MM.1S (cell line): ENCODE data around the gene VPS26A.

Experiments used
- DNase-seq: peaks from one replicate; pipeline ENCODE4 v3.0.0-alpha.2; 2015
- H2AFZ ChIP-seq: fragments of 300-600 bp; sonication (generic); 2 replicates; pipeline ENCODE4 v1.6.0; 2016; ENCODE audit warnings: antibody characterized with exemption, low read length
- H3F3A ChIP-seq: fragments of 300-600 bp; sonication (generic); 2 replicates; pipeline ENCODE4 v1.6.1; 2016; ENCODE audit warnings: mild to moderate bottlenecking, antibody characterized with exemption, low read length, moderate library complexity, mixed read lengths; ENCODE audit not compliant: insufficient read depth
- H3K27ac ChIP-seq: fragments of 300-600 bp; sonication (generic); 2 replicates; pipeline ENCODE4 v1.5.1; 2016; ENCODE audit warnings: mild to moderate bottlenecking, low read length
- H3K27me3 ChIP-seq: fragments of 300-600 bp; sonication (generic); replicated peaks from 2 replicates; pipeline ENCODE4 v1.6.0; 2016; ENCODE audit warnings: low read length; ENCODE audit not compliant: insufficient read depth
- H3K36me3 ChIP-seq: fragments of 300-600 bp; sonication (generic); replicated peaks from 2 replicates; pipeline ENCODE4 v1.6.1; 2016; ENCODE audit warnings: mild to moderate bottlenecking, low read length, mixed read lengths; ENCODE audit not compliant: insufficient read depth
- H3K4me1 ChIP-seq: fragments of 300-600 bp; sonication (generic); 2 replicates; pipeline ENCODE4 v1.6.1; 2016; ENCODE audit warnings: low read length, mixed read lengths
- H3K4me2 ChIP-seq: fragments of 300-600 bp; sonication (generic); 2 replicates; pipeline ENCODE4 v1.6.0; 2016; ENCODE audit warnings: low read depth, low read length
- H3K4me3 ChIP-seq: fragments of 300-600 bp; sonication (generic); 2 replicates; pipeline ENCODE4 v1.5.1; 2016; ENCODE audit warnings: low read length, mixed read lengths
- H3K79me2 ChIP-seq: fragments of 300-600 bp; sonication (generic); 2 replicates; pipeline ENCODE4 v1.6.1; 2016; ENCODE audit warnings: mixed run types, low read length, mixed read lengths
- H3K9ac ChIP-seq: fragments of 300-600 bp; sonication (generic); 2 replicates; pipeline ENCODE4 v1.6.1; 2016; ENCODE audit warnings: low read length, mixed read lengths
- H3K9me2 ChIP-seq: fragments of 300-600 bp; sonication (generic); replicated peaks from 2 replicates; pipeline ENCODE4 v1.6.1; 2016; ENCODE audit warnings: mild to moderate bottlenecking, low read length, mixed read lengths; ENCODE audit not compliant: insufficient read depth
- H3K9me3 ChIP-seq: fragments of 300-600 bp; sonication (generic); replicated peaks from 2 replicates; pipeline ENCODE4 v1.6.1; 2016; ENCODE audit warnings: mild to moderate bottlenecking, low read length, mixed read lengths; ENCODE audit not compliant: insufficient read depth
- H4K20me1 ChIP-seq: fragments of 300-600 bp; sonication (generic); 2 replicates; pipeline ENCODE4 v1.6.1; 2016; ENCODE audit warnings: mild to moderate bottlenecking, low read length, moderate library complexity, mixed read lengths; ENCODE audit not compliant: insufficient read depth
- CTCF ChIP-seq: fragments of 300-600 bp; sonication (generic); IDR thresholded peaks from 2 replicates; pipeline ENCODE4 v1.5.1; 2016; ENCODE audit warnings: antibody characterized with exemption, low read length, mixed read lengths
- EZH2 ChIP-seq: fragments of 300-600 bp; sonication (generic); optimal IDR thresholded peaks from 2 replicates; pipeline ENCODE3; 2017; ENCODE audit warnings: low read depth, mild to moderate bottlenecking, antibody characterized with exemption, low read length, mixed read lengths
- EZH2phosphoT487 ChIP-seq: fragments of 300-600 bp; sonication (generic); IDR thresholded peaks from 2 replicates; pipeline ENCODE4 v1.6.1; 2018; ENCODE audit warnings: antibody characterized with exemption, low read length

Gene VPS26A

GRCh38 chr10:69097729-69098128, 26.2 kb upstream of the VPS26A start:
- Histone ChIP-seq H3K79me2 (peaks cover 95% of the 10 kb centered on the region), H3K9me3 (no peaks in the 10 kb centered on the region), H3K9me2 (no peaks in the 10 kb centered on the region), H2AFZ (no peak overlapping the region), H3K4me1 (peaks cover 10% of the 10 kb centered on the region), H3K27me3 (no peaks in the 10 kb centered on the region), H4K20me1 (peaks cover 33% of the 10 kb centered on the region), H3K36me3 (peaks cover 2% of the 10 kb centered on the region; the same call in 1 of the 2 replicates), H3K27ac (no peak overlapping the region), H3K4me2 (no peak overlapping the region), H3K4me3 (no peak overlapping the region), H3K9ac (no peak overlapping the region), H3F3A (peaks cover 10% of the 10 kb centered on the region)
- DNase-seq = no peak
- TF ChIP-seq CTCF (no peak), EZH2 (no peak), EZH2phosphoT487 (no peak)

- H3K9me3 ChIP-seq = no peaks in the 10 kb centered on the region
- no peaks in the 10 kb centered on the region for H3K4me1 ChIP-seq
- no peak overlapping the region for H2AFZ ChIP-seq
- peaks cover 2% of the 10 kb centered on the region; the same call in 1 of the 2 replicates for H3K36me3 ChIP-seq
- TF ChIP-seq EZH2 (no peak), EZH2phosphoT487 (no peak), CTCF (no peak)
- H3K79me2 ChIP-seq = peaks cover 73% of the 10 kb centered on the region
- H3K27ac ChIP-seq = no peak overlapping the region
- DNase-seq = no peak
- no peak overlapping the region for H3K4me3 ChIP-seq
- H3K27me3 ChIP-seq = no peaks in the 10 kb centered on the region
- H3K9me2 ChIP-seq = no peaks in the 10 kb centered on the region
- no peak overlapping the region for H3K9ac ChIP-seq
- peaks cover 5% of the 10 kb centered on the region; the same call in 1 of the 2 replicates for H3F3A ChIP-seq
- peaks cover 26% of the 10 kb centered on the region for H4K20me1 ChIP-seq
- no peak overlapping the region for H3K4me2 ChIP-seq
Measured at GRCh38 chr10:69100136-69100872, 23.7 kb upstream of the VPS26A start.

GRCh38 chr10:69101451-69102095, 22.4 kb upstream of the VPS26A start:
- Histone ChIP-seq H4K20me1 (peaks cover 18% of the 10 kb centered on the region), H3K9me3 (no peaks in the 10 kb centered on the region), H3K9me2 (no peaks in the 10 kb centered on the region), H3F3A (no peaks in the 10 kb centered on the region; the same call in 1 of the 2 replicates), H3K36me3 (peaks cover 2% of the 10 kb centered on the region; the same call in 1 of the 2 replicates), H3K27me3 (no peaks in the 10 kb centered on the region), H3K27ac (no peak overlapping the region), H3K9ac (no peak overlapping the region), H3K4me3 (no peak overlapping the region), H2AFZ (no peak overlapping the region), H3K4me2 (no peak overlapping the region), H3K4me1 (no peaks in the 10 kb centered on the region), H3K79me2 (peaks cover 60% of the 10 kb centered on the region)
- no peak for DNase-seq
- no peak for TF ChIP-seq EZH2
- no peak for TF ChIP-seq CTCF
- TF ChIP-seq EZH2phosphoT487 = no peak
